HCT116 (cell line): ENCODE measurements around the gene EIF3L. TPM values are rescaled to one million over a fixed set of nuclear protein-coding genes. Genes with fewer than 3 reads are reported as not detected.

Source experiments
- ATAC-seq: fragments of 200-7000 bp; cut with Tn5 transposase; 2 replicates; pipeline ENCODE4 v1.9.1; 2020; ENCODE audit warnings: mild to moderate bottlenecking, moderate library complexity
- BruUV-seq: library from RNA; stranded (reverse); fragments of 400-500 nt; replicated peaks from 2 replicates; lab custom pipeline; 2021; lab: Mats Ljungman, UMichigan
- CTCF ChIA-PET: fragments of 300-600 bp; sonication (Branson Sonifier 250); formaldehyde crosslinking; loops from one replicate; lab custom pipeline; 2021; ENCODE audit warnings: antibody characterized with exemption; lab: Charles Lee
- POLR2A ChIA-PET: fragments of 300-600, 350-600 bp; sonication (Branson Sonifier 250); formaldehyde crosslinking; loops from one replicate; lab custom pipeline; 2021; ENCODE audit warnings: antibody characterized with exemption; lab: Charles Lee
- RAD21 ChIA-PET, 2 experiments: fragments of 300-600 bp; sonication (Branson Sonifier 250); formaldehyde crosslinking; loops; one replicate each; lab custom pipeline; 2023; ENCODE audit warnings: low total read pairs in 2 of 2; ENCODE audit not compliant: uncharacterized antibody in 2 of 2, unreplicated experiment in 2 of 2, low non-redundant PET in 1 of 2; lab: Charles Lee
- DNase-seq: peaks from one replicate; pipeline ENCODE4 v3.0.0-alpha.2; 2010; ENCODE audit warnings: low read depth, low spot score
- H2AFZ ChIP-seq: fragments of 200-600 bp; shearing (Covaris generic), sonication (generic); 2 replicates; pipeline ENCODE4 v1.6.1; 2017; ENCODE audit warnings: low read depth, mixed run types, mixed read lengths, antibody characterized with exemption, low read length; ENCODE audit not compliant: poor library complexity, severe bottlenecking
- H3K27ac ChIP-seq: 2 replicates; pipeline ENCODE4 v1.5.1; 2012; ENCODE audit warnings: low read depth, low read length
- H3K27me3 ChIP-seq: fragments of 200-600 bp; sonication (generic); 2 replicates; pipeline ENCODE4 v1.6.1; 2016; ENCODE audit warnings: mixed run types, low read length, mixed read lengths; ENCODE audit not compliant: insufficient read depth
- H3K36me3 ChIP-seq, 2 experiments: fragments of 200-500 bp in 1 of 2; fragments of 200-600 bp in 1 of 2; sonication (Bioruptor generic) in 1 of 2; sonication (generic) in 1 of 2; 2 replicates each; pipeline versions ENCODE4 v1.5.1 to v1.6.1; 2014 to 2016; ENCODE audit warnings: low read length in 2 of 2, inconsistent platforms in 1 of 2, mixed read lengths in 1 of 2, mixed run types in 1 of 2; ENCODE audit not compliant: insufficient read depth in 2 of 2, control insufficient read depth in 1 of 2
- H3K4me1 ChIP-seq, 2 experiments: fragments of 200-600 bp in 1 of 2; sonication (generic) in 1 of 2; 2 replicates each; pipeline versions ENCODE4 v1.5.1 to v1.6.1; 2012 to 2017; ENCODE audit warnings: low read length in 2 of 2, inconsistent platforms in 1 of 2, mild to moderate bottlenecking in 1 of 2, mixed read lengths in 1 of 2, mixed run types in 1 of 2, moderate library complexity in 1 of 2; ENCODE audit not compliant: insufficient read depth in 2 of 2, control insufficient read depth in 1 of 2
- H3K4me2 ChIP-seq: fragments of 200-600 bp; sonication (generic); 2 replicates; pipeline ENCODE4 v1.6.1; 2017; ENCODE audit warnings: mixed run types, low read length, mixed read lengths
- H3K4me3 ChIP-seq, 2 experiments: fragments of 200-600 bp in 1 of 2; sonication (generic) in 1 of 2; replicated peaks in 1 of 2; 2 replicates each; pipeline ENCODE4 v1.5.1; 2011 to 2016; ENCODE audit warnings: low read length in 2 of 2, control low read depth in 1 of 2, low read depth in 1 of 2, mild to moderate bottlenecking in 1 of 2, mixed read lengths in 1 of 2, mixed run types in 1 of 2
- H3K79me2 ChIP-seq: fragments of 200-600 bp; sonication (generic); 2 replicates; pipeline ENCODE4 v1.6.1; 2017; ENCODE audit warnings: mild to moderate bottlenecking, mixed run types, low read length, moderate library complexity, mixed read lengths; ENCODE audit not compliant: insufficient read depth
- H3K9ac ChIP-seq: fragments of 200-600 bp; sonication (generic); 2 replicates; pipeline ENCODE4 v1.6.1; 2016; ENCODE audit warnings: low read length, mixed read lengths
- H3K9me2 ChIP-seq: fragments of 200-600 bp; sonication (generic), shearing (Covaris generic); 2 replicates; pipeline ENCODE4 v1.6.1; 2017; ENCODE audit warnings: mixed run types, mild to moderate bottlenecking, moderate library complexity; ENCODE audit not compliant: insufficient read depth
- H3K9me3 ChIP-seq, 2 experiments: fragments of 200-500 bp in 1 of 2; fragments of 200-600 bp in 1 of 2; sonication (Bioruptor generic) in 1 of 2; sonication (generic) in 1 of 2; 2 replicates each; pipeline ENCODE4 v1.6.1; 2014 to 2017; ENCODE audit warnings: low read length in 2 of 2, mixed read lengths in 2 of 2, inconsistent platforms in 1 of 2, low read depth in 1 of 2, mild to moderate bottlenecking in 1 of 2, mixed run types in 1 of 2, moderate library complexity in 1 of 2; ENCODE audit not compliant: control insufficient read depth in 1 of 2, insufficient read depth in 1 of 2
- H4K20me1 ChIP-seq: fragments of 200-600 bp; sonication (generic), shearing (Covaris generic); 2 replicates; pipeline ENCODE4 v1.6.1; 2017; ENCODE audit warnings: mixed run types, mild to moderate bottlenecking, moderate library complexity; ENCODE audit not compliant: insufficient read depth
- ATF3 ChIP-seq: IDR thresholded peaks from 2 replicates; pipeline ENCODE4 v1.6.1; 2012
- CBX3 ChIP-seq: IDR thresholded peaks from 2 replicates; pipeline ENCODE4 v1.6.1; 2012; ENCODE audit warnings: low read depth
- CEBPB ChIP-seq: IDR thresholded peaks from 2 replicates; pipeline ENCODE4 v1.6.1; 2012; ENCODE audit warnings: low read depth
- EGR1 ChIP-seq: IDR thresholded peaks from 2 replicates; pipeline ENCODE4 v1.6.1; 2012; ENCODE audit warnings: low read depth
- ELF1 ChIP-seq: IDR thresholded peaks from 2 replicates; pipeline ENCODE4 v1.6.1; 2012; ENCODE audit warnings: low read depth, borderline replicate concordance
- EZH2 ChIP-seq: fragments of 200-600 bp; sonication (generic); IDR thresholded peaks from 2 replicates; pipeline ENCODE4 v1.6.1; 2017; ENCODE audit warnings: antibody characterized with exemption, mixed run types
- EZH2phosphoT487 ChIP-seq: fragments of 200-600 bp; IDR thresholded peaks from 2 replicates; pipeline ENCODE4 v1.6.1; 2018; ENCODE audit warnings: antibody characterized with exemption, borderline replicate concordance
- FOSL1 ChIP-seq: IDR thresholded peaks from 2 replicates; pipeline ENCODE4 v1.6.1; 2012; ENCODE audit warnings: low read depth
- JUND ChIP-seq: IDR thresholded peaks from 2 replicates; pipeline ENCODE4 v1.6.1; 2012
- MAX ChIP-seq: IDR thresholded peaks from 2 replicates; pipeline ENCODE4 v1.6.1; 2012
- POLR2A ChIP-seq: IDR thresholded peaks from 2 replicates; pipeline ENCODE4 v1.7.0; 2011; ENCODE audit warnings: borderline replicate concordance; ENCODE audit not compliant: insufficient read depth, insufficient read length; ENCODE audit errors: extremely low read depth
- POLR2AphosphoS5 ChIP-seq: IDR thresholded peaks from 2 replicates; pipeline ENCODE4 v1.6.1; 2011; ENCODE audit warnings: mild to moderate bottlenecking, low read depth, low read length, moderate library complexity
- RAD21 ChIP-seq: IDR thresholded peaks from 2 replicates; pipeline ENCODE4 v1.6.1; 2012; ENCODE audit warnings: low read depth, mild to moderate bottlenecking
- REST ChIP-seq: IDR thresholded peaks from 2 replicates; pipeline ENCODE4 v1.6.1; 2012; ENCODE audit warnings: low read depth
- SIN3A ChIP-seq: IDR thresholded peaks from 2 replicates; pipeline ENCODE4 v1.6.1; 2012; ENCODE audit warnings: low read depth
- SP1 ChIP-seq: IDR thresholded peaks from 2 replicates; pipeline ENCODE4 v1.6.1; 2012; ENCODE audit warnings: low read depth
- SRF ChIP-seq: IDR thresholded peaks from 2 replicates; pipeline ENCODE4 v1.6.1; 2012; ENCODE audit warnings: low read depth
- TCF7L2 ChIP-seq: IDR thresholded peaks from 2 replicates; pipeline ENCODE4 v1.7.0; 2011; ENCODE audit warnings: borderline replicate concordance, inconsistent platforms; ENCODE audit not compliant: insufficient read depth, insufficient read length; ENCODE audit errors: extremely low read depth
- YY1 ChIP-seq: IDR thresholded peaks from 2 replicates; pipeline ENCODE4 v1.6.1; 2011; ENCODE audit warnings: low read length, low read depth, moderate library complexity, mild to moderate bottlenecking; ENCODE audit not compliant: insufficient replicate concordance; ENCODE audit errors: extremely low read depth
- ZBTB33 ChIP-seq: IDR thresholded peaks from 2 replicates; pipeline ENCODE4 v1.6.1; 2011; ENCODE audit warnings: mild to moderate bottlenecking, low read length, moderate library complexity; ENCODE audit not compliant: insufficient replicate concordance; ENCODE audit errors: extremely low read depth
- ZNF274 ChIP-seq: fragments of 200-500 bp; sonication (Bioruptor generic); IDR thresholded peaks from 2 replicates; pipeline ENCODE4 v1.6.1; 2014; ENCODE audit warnings: mild to moderate bottlenecking, low read depth, low read length, inconsistent platforms
- intact Hi-C: fragments of 100-400 bp; cut with micrococcal nuclease; formaldehyde crosslinking; loops from 2 replicates; pipeline ENCODE4 v1.10.0; 2022
- total RNA-seq: library from RNA; stranded (reverse); gene quantifications from one replicate; pipeline ENCODE4 v1.2.1, GENCODE V29; 2021; ENCODE audit not compliant: unreplicated experiment

The EIF3L gene
- total RNA-seq, 1 experiment from 2014 or later, result 687 TPM

GRCh38 chr22:37933711-37934376 lies 84.6 kb downstream of the EIF3L start:
- Histone ChIP-seq H2AFZ (no peak overlapping the region), H3K79me2 (no peaks in the 10 kb centered on the region), H3K36me3 (peaks cover 6 to 18% of the 10 kb centered on the region in 2 experiments; a peak in 3 of 4 replicates), H3K27me3 (no peaks in the 10 kb centered on the region), H3K9me2 (no peaks in the 10 kb centered on the region), H3K27ac (peak overlapping the region; percentile 78), H3K4me2 (peak overlapping the region; percentile 71), H3K4me3 (peak overlapping the region in 1 of 2 experiments; percentile 9; a peak in 1 of 4 replicates), H3K9ac (peak overlapping the region; percentile 59), H3K4me1 (peaks cover 13 to 18% of the 10 kb centered on the region in 2 experiments), H4K20me1 (no peaks in the 10 kb centered on the region), H3K9me3 (no peaks in the 10 kb centered on the region)
- intact Hi-C loops, result loop anchor here (1.0 to 10.0 kb wide), 3 partner anchors 29 to 49 kb away; no protein-coding TSS in a partner anchor
- POLR2A ChIA-PET, result interaction anchor here (0.8 kb wide), 1 partner anchor 36 kb away, joined by 3 read pairs; no protein-coding TSS in a partner anchor
- no TSS peak for BruUV-seq
- CTCF ChIA-PET, result interaction anchor here (0.6 to 2.2 kb wide), 10 partner anchors 9 to 70 kb away, joined by 3 to 13 read pairs (median 3); partner anchors contain the start of genes C22orf23 and POLR2F
- DNase-seq, result peak; percentile 83
- RAD21 ChIA-PET, result interaction anchor here in 1 of 2 experiments (0.6 kb wide), 1 partner anchor 116 kb away, joined by 3 read pairs; no protein-coding TSS in a partner anchor
- peak; percentile 96 for ATAC-seq
- peak; percentile 78 for TF ChIP-seq RAD21
- peak; percentile 24; the same call in 1 of the 2 replicates for TF ChIP-seq MAX
- TF ChIP-seq JUND, result peak; percentile 76
- TF ChIP-seq SIN3A, result no peak
- no peak for TF ChIP-seq EZH2phosphoT487
- no peak for TF ChIP-seq ZNF274
- TF ChIP-seq SP1, result no peak; the same call in none of the 2 replicates
- TF ChIP-seq EZH2, result no peak
- TF ChIP-seq CEBPB, result no peak
- no peak for TF ChIP-seq ELF1
- no peak for TF ChIP-seq SRF
- peak; percentile 45; the same call in 1 of the 2 replicates for TF ChIP-seq POLR2AphosphoS5
- peak; percentile 69 for TF ChIP-seq FOSL1
- TF ChIP-seq REST, result no peak
- peak; percentile 9 for TF ChIP-seq YY1
- TF ChIP-seq TCF7L2, result peak; percentile 28
- TF ChIP-seq CBX3, result 0 out of 2 replicates have a peak, but pooled peaks have one; percentile 57
- TF ChIP-seq ATF3, result no peak
- TF ChIP-seq EGR1, result no peak
- TF ChIP-seq ZBTB33, result no peak
- TF ChIP-seq POLR2A, result no peak
